Midbrain (tissue), 1 donor: ENCODE measurements around the gene ASPSCR1.
A peak's percentile ranks its signal among the peaks of the same experiment; 100 is the strongest.
"Not testable (repeated sequence)": the region's sequence is repeated elsewhere in the genome, so short reads cannot be mapped to it uniquely, and the experiment has no call there.

Experiments
- DNase-seq: peaks from one replicate; lab custom pipeline; 2025; lab: John Stamatoyannopoulos, UW

Gene ASPSCR1

DNA sequence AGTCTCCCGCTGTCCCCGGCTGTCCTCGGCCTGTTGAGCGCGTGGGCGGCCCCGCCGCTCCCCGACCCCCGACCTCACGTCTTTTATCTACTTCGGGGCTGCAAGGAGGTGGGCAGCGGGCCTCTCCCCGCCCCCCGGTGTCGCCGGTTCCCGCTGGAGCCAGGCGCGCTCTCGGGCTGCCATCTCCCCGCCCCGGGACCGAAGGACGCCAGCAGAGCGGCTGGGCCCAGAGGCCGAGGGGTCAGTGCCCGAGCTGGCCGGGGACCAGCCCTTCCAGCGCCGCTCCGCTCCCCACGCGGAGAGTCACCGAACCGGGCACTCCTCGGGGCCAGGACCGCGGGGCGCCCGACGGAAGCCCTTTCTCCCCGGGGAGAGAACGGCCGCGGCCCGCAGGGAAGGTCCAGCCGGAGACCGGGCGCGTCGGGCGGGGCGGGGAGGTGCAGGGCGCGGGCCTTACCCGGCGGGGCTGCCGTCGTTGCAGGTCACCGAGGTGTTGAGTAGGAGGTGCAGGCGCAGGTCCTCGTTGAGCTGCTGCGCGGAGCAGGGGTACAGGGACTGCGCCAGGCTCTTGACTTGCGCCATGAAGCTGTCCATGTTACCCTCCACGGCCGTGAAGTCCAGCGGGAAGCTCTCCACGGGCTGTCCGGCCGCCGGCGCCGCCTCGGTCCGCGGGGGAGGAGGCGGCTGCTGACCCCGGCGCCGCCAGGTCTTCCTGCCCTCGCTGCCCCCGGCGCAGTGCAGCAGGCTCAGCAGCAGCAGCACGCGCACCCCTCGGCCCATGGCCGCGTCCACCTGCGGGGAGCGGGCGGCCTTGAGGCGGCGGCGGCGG, 17.1 kb upstream of the ASPSCR1 start:
- no peak for DNase-seq

DNA sequence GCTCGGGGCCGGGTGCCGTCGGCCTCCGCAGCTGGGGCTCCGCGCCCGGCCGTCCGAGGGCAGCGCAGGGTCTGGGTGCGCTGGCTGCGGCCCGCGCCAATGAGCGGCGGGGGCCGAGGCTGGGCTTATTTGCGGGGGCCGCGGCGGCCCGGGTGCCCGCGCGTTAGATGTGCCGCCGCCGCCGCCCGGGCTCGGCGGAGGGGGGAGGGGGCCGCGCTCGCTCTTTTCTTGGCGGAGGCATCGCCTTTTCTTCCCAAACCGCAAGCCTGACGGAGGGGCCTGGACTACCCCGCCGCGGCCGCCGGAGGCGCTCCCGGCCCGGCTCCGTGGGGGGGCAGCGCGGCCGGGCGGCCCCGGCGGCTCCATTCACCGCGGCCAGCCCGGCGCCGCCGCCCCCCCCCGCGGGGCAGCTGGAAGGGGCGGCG, 16.3 kb upstream of the ASPSCR1 start, which contains the start of gene NOTUM:
TSS of gene NOTUM (minus strand) at position 101 of the 425 bp plus-strand sequence. CDS start 278 bp downstream, outside the sequence.
- DNase-seq, result no peak

DNA sequence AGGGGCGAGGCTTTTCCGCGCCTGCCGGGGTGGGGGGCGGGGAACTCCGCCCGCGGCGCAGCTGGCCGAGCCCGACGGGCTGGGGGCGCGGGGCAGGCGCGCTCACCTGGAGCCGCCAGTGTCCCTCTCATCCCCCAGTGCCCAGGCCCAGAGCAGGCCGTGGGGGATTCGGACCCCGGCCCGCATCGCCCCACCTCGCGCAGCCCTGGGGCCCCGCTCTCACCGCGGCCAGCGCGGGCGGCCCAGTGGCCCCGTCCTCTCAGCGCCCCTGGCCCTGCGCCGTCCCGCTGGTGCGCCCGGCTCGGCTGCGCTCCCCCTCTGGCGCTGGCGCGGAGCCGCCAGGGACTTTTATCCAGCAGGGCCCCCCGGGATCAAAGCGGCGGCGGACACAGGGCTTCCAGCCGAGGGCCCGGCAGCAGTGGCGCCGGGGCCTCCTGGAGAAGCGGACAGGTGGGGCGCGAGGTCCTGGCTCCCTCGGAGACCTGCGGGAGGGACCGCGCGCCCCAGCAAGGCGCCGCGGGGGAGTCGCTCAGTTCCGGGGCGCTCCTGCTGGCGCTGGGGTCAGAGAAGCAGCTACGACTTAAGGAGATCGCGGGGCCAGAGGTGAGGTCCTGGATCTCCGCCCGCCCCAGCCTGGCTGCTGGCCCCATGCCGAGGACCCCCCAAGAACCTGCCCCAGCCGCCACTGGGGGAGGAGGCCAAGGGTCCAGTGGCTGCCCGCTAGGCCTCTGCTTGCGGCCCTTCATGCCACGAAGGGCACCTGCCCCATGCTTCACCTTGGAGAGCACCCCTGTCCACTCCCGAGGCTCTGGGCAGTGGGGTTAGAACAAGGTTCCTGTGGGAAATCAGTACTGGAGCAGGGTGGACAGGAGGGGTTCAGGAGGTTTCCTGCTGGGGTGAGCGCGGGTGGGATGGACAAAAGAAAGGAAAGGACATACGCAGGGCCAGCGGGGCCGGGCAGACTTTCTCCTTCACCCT, 15.6 kb upstream of the ASPSCR1 start:
- DNase-seq, result no peak

DNA sequence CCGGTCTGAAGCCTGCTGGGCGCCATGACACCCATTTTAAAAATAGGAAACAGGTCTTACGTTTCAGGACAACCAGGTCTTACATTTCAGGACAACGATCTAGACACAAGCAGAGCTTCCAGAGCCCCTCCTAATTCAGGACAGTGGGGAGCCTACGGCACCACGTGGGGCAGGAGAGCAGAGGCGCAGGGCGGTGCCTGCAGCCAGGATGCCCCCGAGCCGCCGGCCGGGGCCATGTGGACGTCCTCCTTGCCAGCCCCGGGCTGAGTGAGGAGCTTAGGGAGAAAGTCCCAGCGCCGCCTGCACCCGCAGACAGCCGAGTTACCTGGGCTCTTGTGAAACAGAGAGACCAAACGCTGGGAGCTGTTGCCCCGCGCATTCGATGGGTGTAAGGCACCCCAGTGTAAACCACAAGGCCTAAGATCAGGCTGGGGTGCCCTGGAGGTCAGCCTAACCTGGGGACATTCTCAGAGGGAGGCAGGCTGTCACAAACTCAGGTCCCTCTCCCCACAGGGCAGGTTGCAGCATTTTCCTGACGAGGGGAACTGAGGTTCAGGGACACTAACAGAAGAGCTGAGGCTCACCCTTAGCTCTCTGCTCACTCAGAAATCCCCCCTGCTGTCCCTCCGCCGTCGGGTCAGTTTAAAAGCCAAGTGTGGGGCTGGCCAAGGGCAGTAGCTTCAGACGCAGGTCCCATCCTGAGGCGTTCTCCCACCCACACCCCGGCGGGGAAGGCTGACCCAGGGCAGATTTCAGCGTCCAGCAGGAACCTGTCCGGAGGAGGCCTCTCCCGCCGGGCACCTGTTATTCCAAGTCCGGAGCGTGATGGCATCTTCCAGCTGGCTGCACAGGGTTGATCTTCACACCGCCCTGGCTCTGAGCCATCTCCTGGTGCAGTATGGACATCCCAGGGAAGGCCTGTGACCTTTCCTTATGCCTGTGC, 14.7 kb upstream of the ASPSCR1 start:
- no peak for DNase-seq

DNA sequence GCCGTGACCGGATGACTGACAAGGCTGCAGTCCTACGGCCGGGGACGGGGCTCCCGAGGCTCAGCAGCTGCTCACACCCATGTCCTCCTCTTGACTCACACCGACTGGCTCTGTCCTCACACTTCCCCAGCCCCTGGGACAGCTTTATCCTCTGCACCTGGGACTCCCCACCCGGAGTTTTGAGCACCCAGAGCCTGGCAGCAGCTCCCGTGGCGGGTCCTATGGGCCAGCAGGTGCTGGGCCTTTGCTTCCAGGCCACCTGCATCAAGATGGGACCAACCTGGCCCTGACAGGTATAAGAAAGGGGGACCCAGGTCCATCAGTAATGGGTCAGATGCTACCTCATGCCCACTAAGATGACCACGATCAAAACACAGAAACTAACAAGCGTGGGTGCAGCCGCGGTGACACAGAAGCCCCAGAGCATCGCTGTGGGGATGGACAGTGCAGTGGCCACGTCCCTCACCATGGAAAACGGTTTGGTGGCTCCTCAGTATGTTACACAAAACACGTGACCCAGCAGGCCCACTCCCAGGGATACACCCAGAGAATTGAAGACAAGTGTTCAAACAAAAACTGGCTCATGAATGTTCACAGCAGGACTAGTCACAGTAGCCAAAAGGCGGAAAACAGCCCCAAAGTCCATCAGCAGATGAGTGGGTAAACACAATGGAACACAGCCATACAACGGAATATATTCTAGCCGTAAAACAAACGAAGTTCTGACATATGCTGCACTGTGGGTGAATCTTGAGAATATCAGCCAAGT, 13.2 kb upstream of the ASPSCR1 start:
- DNase-seq, result no peak

DNA sequence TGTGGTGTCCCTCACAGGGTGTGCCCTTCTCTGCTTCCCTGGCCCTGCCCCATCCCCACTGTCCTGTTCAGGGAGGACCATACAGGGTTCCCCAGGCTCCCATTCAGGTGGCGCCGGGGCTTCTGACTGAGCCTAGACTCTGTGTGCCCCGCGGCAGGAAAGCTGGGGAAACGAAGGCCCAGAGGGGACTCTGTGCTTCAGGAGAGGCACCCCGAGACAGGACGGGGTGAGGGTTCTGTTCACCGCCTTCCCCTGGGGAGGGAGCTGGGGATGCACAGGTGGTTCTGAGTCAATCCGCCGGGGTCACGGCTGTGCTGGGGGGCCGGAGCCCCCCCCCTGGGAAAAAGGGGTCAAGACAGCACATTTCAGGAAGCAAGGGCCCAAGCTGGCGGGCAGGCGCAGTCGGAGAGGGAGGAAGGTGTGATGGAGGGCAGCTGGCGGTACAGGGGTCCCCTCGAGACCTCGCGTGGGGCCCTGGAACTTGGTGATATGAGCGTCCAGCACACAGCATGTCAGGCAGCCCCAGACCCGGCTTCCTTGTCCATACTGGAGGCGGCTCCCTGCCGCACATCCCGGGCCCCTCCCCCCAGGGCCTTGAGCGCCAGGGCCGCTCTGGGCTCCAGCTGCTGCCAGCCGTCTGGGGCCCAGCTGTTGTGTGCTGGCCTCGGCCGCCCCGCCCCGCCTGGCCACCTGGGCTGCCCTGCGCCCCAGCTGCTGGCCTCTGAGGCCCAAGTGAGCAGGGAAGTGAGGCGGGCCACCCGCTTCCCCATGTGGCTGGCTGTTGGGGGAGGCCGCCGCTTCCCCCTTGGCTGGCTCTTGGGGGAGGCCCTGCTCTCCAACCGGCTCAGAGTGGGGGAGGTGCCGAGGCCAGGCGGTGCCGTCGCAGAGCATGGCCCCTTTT, 10.8 kb upstream of the ASPSCR1 start:
- DNase-seq, result no peak

DNA sequence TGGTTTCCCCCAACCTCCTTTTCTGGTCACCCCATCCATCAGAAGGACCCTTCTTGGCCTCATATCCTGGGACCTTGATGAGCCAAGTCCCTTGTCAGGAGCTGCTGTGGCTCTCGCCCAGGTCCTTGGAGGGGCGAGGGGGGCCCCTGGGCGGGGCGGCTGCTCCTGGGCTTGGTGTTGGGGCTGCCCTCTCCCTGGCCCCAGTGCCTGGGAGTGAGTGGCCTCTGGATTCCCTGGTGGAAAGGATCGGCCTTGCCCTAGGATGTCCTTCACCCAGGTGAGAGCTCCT, 10.2 kb upstream of the ASPSCR1 start:
- DNase-seq, result no peak

DNA sequence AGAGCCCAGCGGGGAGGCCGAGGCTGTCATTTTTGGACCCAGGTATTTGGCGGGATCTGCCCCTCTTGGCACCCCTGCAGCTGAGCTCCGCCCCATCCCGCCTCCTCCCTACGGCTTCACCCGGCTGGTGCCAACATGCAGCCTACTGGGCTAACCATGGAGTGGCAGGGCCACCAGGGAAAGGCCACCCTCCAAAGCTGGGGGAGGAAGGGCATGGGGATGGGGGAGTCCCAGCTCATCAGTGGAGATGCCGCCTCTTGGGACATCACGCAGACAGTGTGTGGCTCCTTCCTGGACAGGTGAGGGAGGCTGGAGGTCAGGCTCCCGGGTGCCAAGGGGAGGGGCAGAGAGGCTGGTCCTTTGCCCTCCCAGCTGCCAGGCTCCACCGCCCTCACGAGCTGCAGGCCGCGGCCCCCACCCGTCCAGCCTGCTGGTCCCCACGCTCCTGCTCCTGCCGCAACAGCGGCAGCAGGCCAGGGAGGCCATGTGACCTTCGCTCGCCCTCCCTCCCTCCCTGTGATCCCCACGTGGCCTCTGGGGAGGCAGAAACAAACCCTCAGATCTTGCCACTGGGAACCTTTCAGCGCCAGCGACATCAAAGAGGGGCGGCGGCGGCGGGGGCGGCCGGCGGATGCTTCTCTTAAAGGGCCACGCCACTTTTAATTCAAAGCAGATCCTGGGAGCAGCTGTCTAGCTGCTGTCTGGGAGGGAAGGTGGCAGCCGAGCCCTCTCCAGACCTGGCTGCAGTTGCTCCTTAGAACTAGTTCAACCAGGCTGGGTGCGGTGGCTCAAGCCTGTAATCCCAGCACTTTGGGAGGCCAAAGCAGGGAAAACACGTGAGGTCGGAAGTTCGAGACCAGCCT, 9.7 kb upstream of the ASPSCR1 start:
- peak; percentile 86 for DNase-seq

DNA sequence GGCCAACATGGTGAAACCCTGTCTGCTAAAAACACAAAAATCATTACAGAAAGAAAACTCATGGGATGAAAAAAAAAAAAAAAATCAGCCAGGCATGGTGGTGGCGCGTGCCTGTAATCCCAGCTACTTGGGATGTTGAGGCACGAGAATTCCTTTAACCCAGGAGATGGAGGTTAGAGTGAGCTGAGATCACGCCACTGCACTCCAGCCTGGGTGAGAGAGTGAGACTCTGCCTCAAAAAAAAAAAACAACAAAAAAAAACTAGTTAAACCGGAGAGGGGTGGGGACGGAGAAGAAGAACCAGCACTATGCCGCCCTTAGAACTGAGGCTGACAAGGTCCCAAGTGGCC, 9.1 kb upstream of the ASPSCR1 start:
- no peak for DNase-seq

DNA sequence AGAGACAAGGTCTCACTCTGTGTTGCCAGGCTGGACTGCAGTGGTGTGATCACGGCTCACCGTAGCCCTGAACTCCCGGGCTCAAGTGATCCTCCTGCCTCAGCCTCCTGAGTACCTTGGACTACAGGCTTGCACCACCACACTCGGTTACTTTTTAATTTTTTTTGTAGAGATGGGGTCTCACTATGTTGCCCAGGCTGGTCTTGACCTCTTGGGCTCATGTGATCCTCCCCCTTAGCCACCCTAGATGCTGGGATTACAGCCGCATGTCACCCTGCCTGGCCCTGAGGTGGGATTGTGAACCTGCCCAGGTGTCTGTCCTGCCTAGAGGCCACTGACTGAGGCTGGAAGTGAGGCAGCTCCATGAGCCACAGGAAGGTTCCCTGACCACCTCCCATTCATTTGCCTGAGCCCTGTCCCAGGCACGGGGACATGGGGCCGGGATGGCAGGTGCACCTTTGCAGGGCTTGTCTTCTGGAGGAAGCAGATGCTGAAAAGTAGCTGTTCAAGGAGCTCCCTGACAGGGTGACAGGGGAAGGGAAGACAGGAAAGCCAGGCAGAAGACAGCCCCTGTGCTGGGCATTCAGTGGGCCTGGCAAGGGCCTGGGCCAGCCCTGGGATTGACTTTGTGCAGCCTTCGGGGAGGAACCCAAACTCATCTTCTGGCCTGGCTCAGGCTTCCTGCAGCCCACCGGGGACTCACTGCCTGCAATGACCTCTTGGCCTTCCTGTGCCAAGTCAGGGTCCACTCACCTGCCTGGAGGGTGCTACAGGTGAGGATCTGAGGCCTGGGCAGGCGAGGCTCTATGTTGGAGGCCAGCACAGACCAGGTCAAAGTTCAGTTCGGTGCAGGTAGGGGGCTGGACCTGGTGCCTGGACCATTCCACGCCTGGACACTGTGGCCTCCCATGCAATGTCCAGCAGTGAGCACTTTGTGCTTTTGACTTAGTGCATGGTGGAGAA, 8.3 kb upstream of the ASPSCR1 start:
- DNase-seq, result no peak

DNA sequence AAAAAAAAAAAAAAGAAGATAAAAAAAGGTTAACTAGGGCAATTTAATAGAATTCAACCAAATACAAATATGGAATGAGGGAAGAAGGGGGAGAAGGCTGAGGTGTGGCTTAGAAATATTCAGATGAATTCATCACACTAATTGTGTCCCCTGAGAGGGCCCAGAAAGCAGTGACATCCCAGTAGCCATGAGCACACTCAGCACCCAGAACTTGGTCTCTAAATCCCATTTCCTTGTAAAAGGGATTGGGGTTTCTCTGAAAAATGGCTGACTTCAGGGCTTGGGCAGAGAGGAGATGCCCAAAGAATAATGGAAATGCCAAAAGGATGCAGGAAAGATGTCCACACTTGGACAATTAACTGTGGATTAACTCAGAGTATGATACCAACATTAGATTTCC, 4.0 kb upstream of the ASPSCR1 start:
- DNase-seq, result no peak

DNA sequence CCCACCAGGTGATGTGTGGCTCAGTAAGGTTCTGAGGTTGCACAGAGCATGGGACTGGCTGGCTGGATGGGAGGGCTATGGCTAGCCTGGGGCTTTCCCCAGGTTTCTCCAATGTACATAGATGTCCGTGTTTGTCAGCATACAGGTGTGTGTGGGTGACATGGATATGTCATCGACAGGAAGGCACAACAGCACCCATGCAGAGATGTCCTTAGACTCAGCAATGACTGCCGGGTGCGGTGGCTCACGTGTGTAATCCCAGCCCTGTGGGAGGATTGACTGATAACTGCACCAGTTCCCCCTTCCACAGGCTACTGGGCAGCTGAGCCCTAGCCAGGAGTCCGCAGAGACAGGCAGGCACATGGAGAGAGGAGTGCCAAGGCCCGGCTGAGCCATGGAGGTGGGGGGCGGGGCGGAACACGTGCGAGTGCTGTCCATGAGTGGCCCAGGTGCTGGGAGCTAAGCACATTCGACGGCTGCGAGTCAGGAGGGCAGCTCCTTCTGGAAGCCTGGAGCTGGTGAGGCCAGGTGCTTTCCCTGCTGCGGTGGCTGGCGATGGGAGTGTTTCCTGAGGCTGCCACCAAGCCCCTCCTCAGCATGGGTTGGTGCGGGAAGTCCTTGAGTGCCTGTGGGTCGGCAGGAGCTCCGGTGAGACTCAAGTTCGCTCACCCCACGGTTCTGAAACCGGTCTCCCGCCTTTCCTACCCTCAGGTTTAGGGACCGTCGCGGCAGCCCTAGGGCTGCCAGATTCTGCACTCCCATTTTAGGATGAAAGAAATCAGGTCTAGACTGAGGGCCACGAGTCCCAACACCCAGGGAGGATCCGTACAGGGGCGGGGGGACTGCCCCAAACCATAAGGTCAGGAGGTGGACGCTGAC, 858 bp upstream of the ASPSCR1 start:
- no peak for DNase-seq

DNA sequence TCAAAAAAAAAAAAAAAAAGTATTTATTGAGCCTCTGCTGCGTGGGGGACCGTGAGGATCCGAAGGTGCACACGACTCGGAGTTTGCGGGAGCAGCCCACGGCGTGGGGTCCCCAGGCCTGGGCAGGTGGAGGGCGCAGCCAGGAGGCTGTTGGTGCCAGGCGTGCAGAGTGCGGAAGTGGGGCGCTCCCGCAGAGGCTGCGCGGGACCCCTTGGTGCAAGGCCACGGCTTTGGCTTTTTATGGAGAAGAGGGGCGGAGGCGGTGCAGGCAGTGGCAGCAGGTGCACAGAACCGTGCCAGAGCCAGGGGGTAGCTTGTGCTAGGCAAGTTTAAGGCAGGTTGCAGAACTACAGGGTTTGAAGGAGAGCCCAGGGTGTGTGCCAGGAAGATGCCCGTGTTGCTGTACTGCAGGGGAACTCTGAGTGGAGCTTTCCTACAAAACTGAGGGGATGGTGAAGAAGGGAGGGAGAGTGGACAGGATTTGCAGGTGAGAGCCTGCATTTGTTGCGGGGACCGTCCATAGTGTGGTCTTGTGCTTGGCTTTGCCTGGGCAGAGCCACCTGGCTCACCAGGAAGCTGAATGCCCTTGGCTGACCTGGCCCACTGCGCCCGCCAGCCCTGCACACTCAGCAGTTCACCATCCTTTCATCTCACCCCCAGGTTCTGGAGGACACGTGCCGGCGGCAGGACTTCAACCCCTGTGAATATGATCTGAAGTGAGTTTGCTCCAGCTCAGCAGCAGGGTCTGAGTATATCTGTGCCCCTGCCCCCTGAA, 1.3 kb downstream of the ASPSCR1 start:
- DNase-seq, result no peak

DNA sequence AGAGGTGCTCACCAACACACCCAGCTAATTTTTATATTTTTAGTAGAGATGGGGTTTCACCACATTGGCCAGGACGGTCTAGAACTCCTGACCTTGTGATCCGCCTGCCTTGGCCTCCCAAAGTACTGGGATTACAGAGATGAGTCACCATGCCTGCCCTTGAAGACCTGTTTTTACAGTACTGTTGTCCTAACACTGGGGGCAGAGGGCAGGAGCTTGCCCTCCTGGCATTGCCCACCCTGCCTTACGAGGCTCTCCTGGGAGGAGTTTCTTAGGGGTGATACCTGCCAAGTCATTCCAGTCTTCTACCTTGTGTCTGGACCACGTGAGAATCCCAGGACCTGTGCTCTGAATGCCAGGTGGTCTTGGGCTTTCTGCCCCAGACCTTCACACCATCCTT, 2.7 kb downstream of the ASPSCR1 start:
- no peak for DNase-seq

DNA sequence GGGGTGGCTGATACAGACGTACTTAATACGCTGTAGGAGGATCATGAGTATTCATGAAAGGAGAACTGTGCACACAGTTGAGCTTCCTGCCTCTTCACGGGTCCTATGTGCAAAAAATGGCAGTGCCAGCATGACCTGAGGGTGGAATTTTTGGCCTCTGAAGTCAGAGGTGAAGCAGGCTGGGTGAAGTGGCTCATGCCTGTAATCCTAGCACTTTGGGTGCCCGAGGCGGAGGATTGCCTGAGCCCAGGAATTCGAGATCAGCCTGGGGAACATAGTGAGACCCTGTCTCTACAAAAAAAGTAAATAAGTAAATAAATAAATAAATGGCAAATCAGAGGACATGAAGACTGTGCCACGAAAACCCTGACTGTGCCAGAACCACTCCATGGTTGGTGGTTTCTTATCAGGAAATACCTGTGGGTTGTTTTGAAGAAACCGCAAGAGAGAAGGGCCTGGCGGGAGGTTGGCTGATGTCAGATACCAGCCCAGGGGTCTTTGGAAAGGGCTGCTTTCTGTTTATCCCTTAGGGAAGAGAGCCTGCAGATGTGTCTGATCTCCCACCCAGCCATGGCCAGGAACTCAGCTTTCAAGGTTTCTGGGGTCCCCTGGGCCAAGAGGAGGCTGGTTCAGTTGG, 3.4 kb downstream of the ASPSCR1 start:
- no peak for DNase-seq

DNA sequence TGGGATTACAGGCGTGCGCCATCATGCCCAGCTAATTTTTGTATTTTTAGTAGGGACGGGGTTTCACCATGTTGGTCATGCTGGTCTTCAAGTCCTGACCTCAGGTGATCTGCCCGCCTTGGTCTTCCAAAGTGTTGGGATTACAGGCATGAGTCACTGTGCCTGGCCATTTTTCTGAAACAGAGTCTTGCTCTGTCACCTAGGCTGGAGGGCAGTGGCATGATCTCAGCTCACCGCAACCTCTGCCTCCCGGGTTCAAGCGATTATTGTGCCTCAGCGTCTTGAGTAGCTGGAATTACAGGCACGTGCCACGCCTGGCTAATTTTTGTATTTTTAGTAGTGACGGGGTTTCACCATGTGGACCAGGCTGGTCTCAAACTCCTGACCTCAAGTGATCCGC, 4.1 kb downstream of the ASPSCR1 start:
- not testable (repeated sequence) for DNase-seq
